ENCODE measurements around the gene PRLR.

DNA sequence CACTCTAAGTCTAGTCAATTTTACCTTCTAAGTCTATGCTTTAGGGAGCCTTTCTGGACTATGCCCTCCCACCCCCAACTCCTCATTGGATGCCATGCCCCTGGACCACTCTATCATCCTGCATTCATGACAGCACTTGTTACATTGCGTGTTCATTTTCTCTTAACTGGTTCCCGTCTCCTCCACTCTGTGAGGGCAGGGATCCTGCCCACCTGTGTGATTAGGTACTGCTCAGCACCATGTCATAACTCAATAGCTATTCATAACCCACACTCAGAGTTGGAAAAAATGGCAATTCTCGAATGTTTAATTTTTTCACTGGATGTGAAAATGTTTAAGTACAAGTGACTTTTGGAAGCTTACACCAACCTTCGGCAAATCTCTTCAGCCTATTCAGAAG lies 88.5 kb downstream of the PRLR start:
- TF ChIP-seq CTCF (IDR thresholded peaks at IDR 0.05; ENCODE audit: low read depth, low read length) (no peak), POLR2A (IDR thresholded peaks at IDR 0.05; ENCODE audit: extremely low read depth, insufficient read length) (no peak)
- TF ChIP-seq, protein P1, sequence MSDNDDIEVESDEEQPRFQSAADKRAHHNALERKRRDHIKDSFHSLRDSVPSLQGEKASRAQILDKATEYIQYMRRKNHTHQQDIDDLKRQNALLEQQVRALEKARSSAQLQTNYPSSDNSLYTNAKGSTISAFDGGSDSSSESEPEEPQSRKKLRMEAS (IDR thresholded peaks at IDR 0.05; ENCODE audit: low read depth, low read length) = no peak

Measured in NB4 (cell line).